Endothelial cell of umbilical vein (primary cell): ENCODE measurements around the gene PHTF1.

Source experiments
- CTCF ChIP-seq, 2 donors: IDR thresholded peaks; 1 replicate in 1 of 2; 2 replicates in 1 of 2; pipeline ENCODE4 v1.5.1; 2011; ENCODE audit warnings: low read length in 2 of 2, mild to moderate bottlenecking in 2 of 2, moderate library complexity in 2 of 2, control low read depth in 1 of 2, inconsistent platforms in 1 of 2, low read depth in 1 of 2; ENCODE audit not compliant: insufficient read depth in 1 of 2; ENCODE audit errors: extremely low read depth in 1 of 2
- EZH2 ChIP-seq: IDR thresholded peaks from 2 replicates; pipeline ENCODE4 v1.6.1; 2012; ENCODE audit warnings: borderline replicate concordance, low read depth, mild to moderate bottlenecking, moderate library complexity, low read length, inconsistent platforms; ENCODE audit not compliant: severe bottlenecking
- FOS ChIP-seq: IDR thresholded peaks from 2 replicates; pipeline ENCODE4 v1.6.1; 2011; ENCODE audit warnings: mild to moderate bottlenecking, low read length, moderate library complexity, borderline replicate concordance; ENCODE audit not compliant: insufficient read depth
- MYC ChIP-seq: IDR thresholded peaks from one replicate; pipeline ENCODE4 v1.6.1; 2011; ENCODE audit warnings: mild to moderate bottlenecking, low read depth, low read length
- POLR2A ChIP-seq: IDR thresholded peaks from 2 replicates; pipeline ENCODE4 v1.6.1; 2012; ENCODE audit warnings: low read depth, mild to moderate bottlenecking, control low read depth, low read length
- POLR2AphosphoS5 ChIP-seq: IDR thresholded peaks from 2 replicates; pipeline ENCODE4 v1.6.1; 2012; ENCODE audit warnings: low read depth, mild to moderate bottlenecking, control low read depth, low read length, moderate library complexity; ENCODE audit not compliant: insufficient read depth

GRCh38 chr1:113751114-113751513 is 8.2 kb downstream of the PHTF1 start:
- TF ChIP-seq POLR2A, result no peak
- TF ChIP-seq MYC, result no peak
- no peak for TF ChIP-seq POLR2AphosphoS5
- no peak for TF ChIP-seq CTCF (IDR thresholded peaks at IDR 0.05; ENCODE audit: extremely low read depth in 1 of 2, insufficient read depth in 1 of 2, low read depth in 1 of 2, low read length in 2 of 2)
- no peak for TF ChIP-seq EZH2
- TF ChIP-seq FOS, result no peak
